ENCODE results near the gene RPL23. TPM values are rescaled to one million over a fixed set of nuclear protein-coding genes. Genes with fewer than 3 reads are reported as not detected.

RPL23 gene
- polyA plus RNA-seq, 1 of the 3 experiments (the other 2 are of a cell fraction): 2,658 TPM

DNA sequence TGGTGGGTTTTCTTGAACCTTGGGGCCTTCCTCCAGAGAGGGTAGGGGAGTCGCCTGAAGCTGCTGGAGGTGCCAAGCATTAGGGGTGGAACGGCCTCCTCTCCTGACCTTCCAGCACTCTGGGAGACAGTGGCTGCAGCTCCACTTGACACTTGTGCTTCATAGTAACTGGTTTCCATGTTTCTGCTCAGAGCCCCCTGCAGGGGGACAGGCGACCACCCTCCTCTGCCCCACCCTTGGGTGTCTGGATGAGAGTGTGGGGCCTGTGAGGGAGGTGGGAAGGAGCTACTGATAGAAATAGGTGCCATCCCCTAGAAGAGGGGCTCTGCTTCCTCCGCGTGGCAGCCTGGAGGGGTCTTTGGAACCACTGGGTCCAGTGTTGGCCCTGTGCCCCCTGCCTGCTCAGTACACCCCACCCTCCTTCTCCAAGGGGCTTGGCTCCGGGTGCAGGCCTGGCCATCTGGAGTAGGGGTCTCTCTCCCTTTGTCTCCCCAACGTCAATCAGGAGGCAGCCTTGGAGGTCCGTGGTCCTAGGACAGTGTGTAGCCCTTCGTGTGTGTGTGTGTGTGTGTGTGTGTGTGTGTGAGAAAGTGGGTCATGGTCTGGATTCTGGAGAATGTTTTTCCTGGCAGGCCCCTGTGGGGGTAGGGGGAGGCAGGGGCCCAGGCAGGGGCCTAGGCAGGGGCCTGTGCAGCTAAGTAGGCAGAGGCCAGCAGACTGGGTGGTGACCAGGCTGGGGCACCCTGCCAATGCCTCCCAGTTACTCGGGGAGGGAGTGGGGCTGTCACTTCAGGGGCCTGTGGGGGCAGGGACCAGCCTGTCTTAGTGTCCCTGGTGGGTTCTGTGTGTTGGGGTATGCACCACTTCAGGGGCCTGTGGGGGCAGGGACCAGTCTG, 21.2 kb upstream of the RPL23 start:
- DNase-seq: no peak
- Histone ChIP-seq H3K4me2 (peak overlapping the region; percentile 95), H3K4me1 (ENCODE audit: control insufficient read depth in 1 of 2, insufficient read depth in 2 of 2, low read depth in 1 of 2, low read length in 1 of 2) (peaks cover 38 to 39% of the 10 kb centered on the region in 2 experiments; a peak in 3 of 4 replicates), H3K27ac (ENCODE audit: low read depth in 2 of 2, low read length in 1 of 2) (peak overlapping the region in 1 of 2 experiments; percentile 18; a peak in 1 of 4 replicates), H4K20me1 (ENCODE audit: insufficient read depth) (peaks cover 77% of the 10 kb centered on the region), H3K9me3 (no peaks in the 10 kb centered on the region), H3K27me3 (ENCODE audit: insufficient read depth) (no peaks in the 10 kb centered on the region), H2AFZ (ENCODE audit: low read depth) (no peak overlapping the region), H3K4me3 (ENCODE audit: low read depth in 2 of 2, low read length in 1 of 2) (no peak overlapping the region), H3K9me2 (no peaks in the 10 kb centered on the region), H3K9ac (peak overlapping the region; percentile 31; the same call in 1 of the 2 replicates), H3K36me3 (replicated peaks in 1 of 2; ENCODE audit: control insufficient read depth in 1 of 2, insufficient read depth in 2 of 2, low read length in 1 of 2) (peaks cover 16 to 21% of the 10 kb centered on the region in 2 experiments), H3K79me2 (ENCODE audit: insufficient read depth) (peaks cover 95% of the 10 kb centered on the region), H3F3A (replicated peaks; ENCODE audit: insufficient read depth) (peaks cover 19% of the 10 kb centered on the region)
- TF ChIP-seq CHD2 (IDR thresholded peaks at IDR 0.05; ENCODE audit: low read length, partially characterized antibody): no peak
- no peak for TF ChIP-seq GABPA (IDR thresholded peaks at IDR 0.05; ENCODE audit: low read depth)
- no peak for TF ChIP-seq FOXM1 (IDR thresholded peaks at IDR 0.05; ENCODE audit: low read depth)
- TF ChIP-seq FOXJ3 (CRISPR knock-in tag; IDR thresholded peaks at IDR 0.05): no peak
- no peak for TF ChIP-seq MEF2A (IDR thresholded peaks at IDR 0.05; ENCODE audit: borderline replicate concordance, low read depth)
- TF ChIP-seq, protein P1, sequence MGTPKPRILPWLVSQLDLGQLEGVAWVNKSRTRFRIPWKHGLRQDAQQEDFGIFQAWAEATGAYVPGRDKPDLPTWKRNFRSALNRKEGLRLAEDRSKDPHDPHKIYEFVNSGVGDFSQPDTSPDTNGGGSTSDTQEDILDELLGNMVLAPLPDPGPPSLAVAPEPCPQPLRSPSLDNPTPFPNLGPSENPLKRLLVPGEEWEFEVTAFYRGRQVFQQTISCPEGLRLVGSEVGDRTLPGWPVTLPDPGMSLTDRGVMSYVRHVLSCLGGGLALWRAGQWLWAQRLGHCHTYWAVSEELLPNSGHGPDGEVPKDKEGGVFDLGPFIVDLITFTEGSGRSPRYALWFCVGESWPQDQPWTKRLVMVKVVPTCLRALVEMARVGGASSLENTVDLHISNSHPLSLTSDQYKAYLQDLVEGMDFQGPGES (IDR thresholded peaks at IDR 0.05; ENCODE audit: low read depth, low read length): no peak
- TF ChIP-seq JUND (IDR thresholded peaks at IDR 0.05): no peak
- TF ChIP-seq RAD21 (IDR thresholded peaks at IDR 0.05; ENCODE audit: low read length): no peak
- TF ChIP-seq, protein P2, sequence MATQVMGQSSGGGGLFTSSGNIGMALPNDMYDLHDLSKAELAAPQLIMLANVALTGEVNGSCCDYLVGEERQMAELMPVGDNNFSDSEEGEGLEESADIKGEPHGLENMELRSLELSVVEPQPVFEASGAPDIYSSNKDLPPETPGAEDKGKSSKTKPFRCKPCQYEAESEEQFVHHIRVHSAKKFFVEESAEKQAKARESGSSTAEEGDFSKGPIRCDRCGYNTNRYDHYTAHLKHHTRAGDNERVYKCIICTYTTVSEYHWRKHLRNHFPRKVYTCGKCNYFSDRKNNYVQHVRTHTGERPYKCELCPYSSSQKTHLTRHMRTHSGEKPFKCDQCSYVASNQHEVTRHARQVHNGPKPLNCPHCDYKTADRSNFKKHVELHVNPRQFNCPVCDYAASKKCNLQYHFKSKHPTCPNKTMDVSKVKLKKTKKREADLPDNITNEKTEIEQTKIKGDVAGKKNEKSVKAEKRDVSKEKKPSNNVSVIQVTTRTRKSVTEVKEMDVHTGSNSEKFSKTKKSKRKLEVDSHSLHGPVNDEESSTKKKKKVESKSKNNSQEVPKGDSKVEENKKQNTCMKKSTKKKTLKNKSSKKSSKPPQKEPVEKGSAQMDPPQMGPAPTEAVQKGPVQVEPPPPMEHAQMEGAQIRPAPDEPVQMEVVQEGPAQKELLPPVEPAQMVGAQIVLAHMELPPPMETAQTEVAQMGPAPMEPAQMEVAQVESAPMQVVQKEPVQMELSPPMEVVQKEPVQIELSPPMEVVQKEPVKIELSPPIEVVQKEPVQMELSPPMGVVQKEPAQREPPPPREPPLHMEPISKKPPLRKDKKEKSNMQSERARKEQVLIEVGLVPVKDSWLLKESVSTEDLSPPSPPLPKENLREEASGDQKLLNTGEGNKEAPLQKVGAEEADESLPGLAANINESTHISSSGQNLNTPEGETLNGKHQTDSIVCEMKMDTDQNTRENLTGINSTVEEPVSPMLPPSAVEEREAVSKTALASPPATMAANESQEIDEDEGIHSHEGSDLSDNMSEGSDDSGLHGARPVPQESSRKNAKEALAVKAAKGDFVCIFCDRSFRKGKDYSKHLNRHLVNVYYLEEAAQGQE (IDR thresholded peaks at IDR 0.05; ENCODE audit: low read depth, low read length): no peak
- TF ChIP-seq POLR2AphosphoS5 (IDR thresholded peaks at IDR 0.05; ENCODE audit: low read depth, low read length): no peak
- TF ChIP-seq EP300 (IDR thresholded peaks at IDR 0.05; ENCODE audit: borderline replicate concordance in 1 of 2, low read depth in 1 of 2, low read length in 1 of 2): no peak
- no peak for TF ChIP-seq ELF1 (IDR thresholded peaks at IDR 0.05)
- TF ChIP-seq, protein P3, sequence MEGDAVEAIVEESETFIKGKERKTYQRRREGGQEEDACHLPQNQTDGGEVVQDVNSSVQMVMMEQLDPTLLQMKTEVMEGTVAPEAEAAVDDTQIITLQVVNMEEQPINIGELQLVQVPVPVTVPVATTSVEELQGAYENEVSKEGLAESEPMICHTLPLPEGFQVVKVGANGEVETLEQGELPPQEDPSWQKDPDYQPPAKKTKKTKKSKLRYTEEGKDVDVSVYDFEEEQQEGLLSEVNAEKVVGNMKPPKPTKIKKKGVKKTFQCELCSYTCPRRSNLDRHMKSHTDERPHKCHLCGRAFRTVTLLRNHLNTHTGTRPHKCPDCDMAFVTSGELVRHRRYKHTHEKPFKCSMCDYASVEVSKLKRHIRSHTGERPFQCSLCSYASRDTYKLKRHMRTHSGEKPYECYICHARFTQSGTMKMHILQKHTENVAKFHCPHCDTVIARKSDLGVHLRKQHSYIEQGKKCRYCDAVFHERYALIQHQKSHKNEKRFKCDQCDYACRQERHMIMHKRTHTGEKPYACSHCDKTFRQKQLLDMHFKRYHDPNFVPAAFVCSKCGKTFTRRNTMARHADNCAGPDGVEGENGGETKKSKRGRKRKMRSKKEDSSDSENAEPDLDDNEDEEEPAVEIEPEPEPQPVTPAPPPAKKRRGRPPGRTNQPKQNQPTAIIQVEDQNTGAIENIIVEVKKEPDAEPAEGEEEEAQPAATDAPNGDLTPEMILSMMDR (IDR thresholded peaks at IDR 0.05): no peak
- no peak for TF ChIP-seq GATA2 (CRISPR knock-in tag; IDR thresholded peaks at IDR 0.05)
- TF ChIP-seq RCOR1 (IDR thresholded peaks at IDR 0.05; ENCODE audit: low read length): no peak
- TF ChIP-seq RXRA (IDR thresholded peaks at IDR 0.05; ENCODE audit: borderline replicate concordance, low read depth): no peak
- TF ChIP-seq EZH2phosphoT487 (IDR thresholded peaks at IDR 0.05; ENCODE audit: borderline replicate concordance, low read depth): no peak
- no peak for TF ChIP-seq MXI1 (IDR thresholded peaks at IDR 0.05; ENCODE audit: low read depth, low read length)
- TF ChIP-seq, protein P4, sequence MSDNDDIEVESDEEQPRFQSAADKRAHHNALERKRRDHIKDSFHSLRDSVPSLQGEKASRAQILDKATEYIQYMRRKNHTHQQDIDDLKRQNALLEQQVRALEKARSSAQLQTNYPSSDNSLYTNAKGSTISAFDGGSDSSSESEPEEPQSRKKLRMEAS (IDR thresholded peaks at IDR 0.05; ENCODE audit: low read depth): no peak
- TF ChIP-seq TAF1 (IDR thresholded peaks at IDR 0.05; ENCODE audit: borderline replicate concordance, low read depth, low read length): no peak
- 71% methylated on average over 6 of the region's 10 CpGs for WGBS (ENCODE audit: low lambda C conversion rate)
- ChIA-PET POLR2A (no interaction called here), CTCF (interaction anchor here (1.1 to 1.4 kb wide), 2 partner anchors 49 to 369 kb away, joined by 3 read pairs; no protein-coding TSS in a partner anchor)
